EH (cell line): Measurements from ENCODE around the gene ACLY.

Experiments used
- DNase-seq: peaks from one replicate; pipeline ENCODE4 v3.0.0-alpha.2; 2015; ENCODE audit warnings: low read depth

Gene ACLY

GRCh38 chr17:41918314-41919164 is at the start of gene ACLY:
TSS of gene ACLY (minus strand) at chr17:41918951. CDS start at chr17:41913873, 5,078 bp downstream.
- DNase-seq = peak; percentile 96

GRCh38 chr17:41967921-41968578 is 49.3 kb upstream of the ACLY start:
- DNase-seq = no peak

GRCh38 chr17:41967141-41967920 is 48.6 kb upstream of the ACLY start:
- no peak for DNase-seq

- peak; percentile 89 for DNase-seq
Observed at GRCh38 chr17:41966463-41967140, 47.9 kb upstream of the ACLY start, which contains the start of gene CNP. TSS of gene CNP (plus strand) at chr17:41966795. CDS start at chr17:41966885, 90 bp downstream.

GRCh38 chr17:41965694-41966462 is 47.1 kb upstream of the ACLY start:
- peak; percentile 66 for DNase-seq

- DNase-seq = peak; percentile 64
Observed at GRCh38 chr17:41962768-41963434, 44.1 kb upstream of the ACLY start.

GRCh38 chr17:41962111-41962510 is 43.4 kb upstream of the ACLY start:
- DNase-seq = no peak

GRCh38 chr17:41959336-41960095 is 40.8 kb upstream of the ACLY start:
- DNase-seq = peak; percentile 65

- DNase-seq = peak; percentile 46
Observed at GRCh38 chr17:41959030-41959335, 40.2 kb upstream of the ACLY start.

- no peak for DNase-seq
Observed at GRCh38 chr17:41957869-41958439, 39.2 kb upstream of the ACLY start.

GRCh38 chr17:41957031-41957868 is 38.5 kb upstream of the ACLY start:
- peak; percentile 72 for DNase-seq

- no peak for DNase-seq
Observed at GRCh38 chr17:41956522-41956921, 37.8 kb upstream of the ACLY start.

- no peak for DNase-seq
Observed at GRCh38 chr17:41948762-41949460, 30.2 kb upstream of the ACLY start.

- DNase-seq = no peak
Observed at GRCh38 chr17:41944943-41945342, 26.2 kb upstream of the ACLY start.

- no peak for DNase-seq
Observed at GRCh38 chr17:41943492-41943891, 24.7 kb upstream of the ACLY start.

- no peak for DNase-seq
Observed at GRCh38 chr17:41942626-41943373, 24.0 kb upstream of the ACLY start.

GRCh38 chr17:41941168-41941567 is 22.4 kb upstream of the ACLY start:
- DNase-seq = no peak
